Measurements from ENCODE around the gene AVPR1B.

DNA sequence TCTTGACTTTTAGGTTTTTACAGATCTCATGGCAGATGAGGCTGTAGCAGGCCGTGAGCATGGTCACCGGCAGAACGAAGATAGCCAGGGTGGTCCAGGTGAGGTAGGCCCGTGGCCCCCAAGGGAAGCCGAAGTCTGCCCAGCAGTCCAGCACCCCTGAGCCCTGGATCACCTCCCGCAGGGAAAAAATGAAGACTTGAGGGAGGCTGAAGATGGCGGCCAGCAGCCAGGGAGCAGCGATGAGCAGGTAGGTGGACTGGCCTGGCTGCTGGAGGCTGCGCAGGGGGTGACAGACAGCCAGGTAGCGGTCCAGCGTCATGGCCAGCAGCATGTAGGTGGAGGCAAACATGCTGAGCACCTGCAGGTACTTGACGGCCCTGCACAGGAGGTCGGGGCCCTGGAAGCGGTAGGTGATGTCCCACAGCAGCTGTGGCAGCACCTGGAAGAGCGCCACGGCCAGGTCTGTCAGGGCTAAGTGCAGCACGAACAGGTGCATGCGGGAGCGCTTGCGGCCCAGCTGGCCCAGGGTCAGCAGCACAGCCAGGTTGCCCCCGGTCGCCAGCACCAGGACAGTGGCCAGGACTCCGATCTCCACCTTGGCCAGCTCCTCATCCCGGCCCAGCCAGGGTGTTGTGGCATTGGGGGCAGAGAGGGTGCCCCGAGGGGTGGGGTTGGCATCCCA, 856 bp downstream of the AVPR1B start:
- TF ChIP-seq, protein P1, sequence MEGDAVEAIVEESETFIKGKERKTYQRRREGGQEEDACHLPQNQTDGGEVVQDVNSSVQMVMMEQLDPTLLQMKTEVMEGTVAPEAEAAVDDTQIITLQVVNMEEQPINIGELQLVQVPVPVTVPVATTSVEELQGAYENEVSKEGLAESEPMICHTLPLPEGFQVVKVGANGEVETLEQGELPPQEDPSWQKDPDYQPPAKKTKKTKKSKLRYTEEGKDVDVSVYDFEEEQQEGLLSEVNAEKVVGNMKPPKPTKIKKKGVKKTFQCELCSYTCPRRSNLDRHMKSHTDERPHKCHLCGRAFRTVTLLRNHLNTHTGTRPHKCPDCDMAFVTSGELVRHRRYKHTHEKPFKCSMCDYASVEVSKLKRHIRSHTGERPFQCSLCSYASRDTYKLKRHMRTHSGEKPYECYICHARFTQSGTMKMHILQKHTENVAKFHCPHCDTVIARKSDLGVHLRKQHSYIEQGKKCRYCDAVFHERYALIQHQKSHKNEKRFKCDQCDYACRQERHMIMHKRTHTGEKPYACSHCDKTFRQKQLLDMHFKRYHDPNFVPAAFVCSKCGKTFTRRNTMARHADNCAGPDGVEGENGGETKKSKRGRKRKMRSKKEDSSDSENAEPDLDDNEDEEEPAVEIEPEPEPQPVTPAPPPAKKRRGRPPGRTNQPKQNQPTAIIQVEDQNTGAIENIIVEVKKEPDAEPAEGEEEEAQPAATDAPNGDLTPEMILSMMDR (CRISPR knock-in tag; IDR thresholded peaks at IDR 0.05) = no peak
- TF ChIP-seq, protein P2, sequence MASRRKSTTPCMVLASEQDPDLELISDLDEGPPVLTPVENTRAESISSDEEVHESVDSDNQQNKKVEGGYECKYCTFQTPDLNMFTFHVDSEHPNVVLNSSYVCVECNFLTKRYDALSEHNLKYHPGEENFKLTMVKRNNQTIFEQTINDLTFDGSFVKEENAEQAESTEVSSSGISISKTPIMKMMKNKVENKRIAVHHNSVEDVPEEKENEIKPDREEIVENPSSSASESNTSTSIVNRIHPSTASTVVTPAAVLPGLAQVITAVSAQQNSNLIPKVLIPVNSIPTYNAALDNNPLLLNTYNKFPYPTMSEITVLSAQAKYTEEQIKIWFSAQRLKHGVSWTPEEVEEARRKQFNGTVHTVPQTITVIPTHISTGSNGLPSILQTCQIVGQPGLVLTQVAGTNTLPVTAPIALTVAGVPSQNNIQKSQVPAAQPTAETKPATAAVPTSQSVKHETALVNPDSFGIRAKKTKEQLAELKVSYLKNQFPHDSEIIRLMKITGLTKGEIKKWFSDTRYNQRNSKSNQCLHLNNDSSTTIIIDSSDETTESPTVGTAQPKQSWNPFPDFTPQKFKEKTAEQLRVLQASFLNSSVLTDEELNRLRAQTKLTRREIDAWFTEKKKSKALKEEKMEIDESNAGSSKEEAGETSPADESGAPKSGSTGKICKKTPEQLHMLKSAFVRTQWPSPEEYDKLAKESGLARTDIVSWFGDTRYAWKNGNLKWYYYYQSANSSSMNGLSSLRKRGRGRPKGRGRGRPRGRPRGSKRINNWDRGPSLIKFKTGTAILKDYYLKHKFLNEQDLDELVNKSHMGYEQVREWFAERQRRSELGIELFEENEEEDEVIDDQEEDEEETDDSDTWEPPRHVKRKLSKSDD (CRISPR knock-in tag; IDR thresholded peaks at IDR 0.05; ENCODE audit: low read depth) = no peak
- TF ChIP-seq, protein P3, sequence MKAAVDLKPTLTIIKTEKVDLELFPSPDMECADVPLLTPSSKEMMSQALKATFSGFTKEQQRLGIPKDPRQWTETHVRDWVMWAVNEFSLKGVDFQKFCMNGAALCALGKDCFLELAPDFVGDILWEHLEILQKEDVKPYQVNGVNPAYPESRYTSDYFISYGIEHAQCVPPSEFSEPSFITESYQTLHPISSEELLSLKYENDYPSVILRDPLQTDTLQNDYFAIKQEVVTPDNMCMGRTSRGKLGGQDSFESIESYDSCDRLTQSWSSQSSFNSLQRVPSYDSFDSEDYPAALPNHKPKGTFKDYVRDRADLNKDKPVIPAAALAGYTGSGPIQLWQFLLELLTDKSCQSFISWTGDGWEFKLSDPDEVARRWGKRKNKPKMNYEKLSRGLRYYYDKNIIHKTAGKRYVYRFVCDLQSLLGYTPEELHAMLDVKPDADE (CRISPR knock-in tag; IDR thresholded peaks at IDR 0.05) = no peak
- TF ChIP-seq CCAR2 (optimal IDR thresholded peaks at IDR 0.05; ENCODE audit: low read depth, low read length) = no peak
